GM23338 (cell line): ENCODE data around the gene DOP1A. TPM values are rescaled to one million over a fixed set of nuclear protein-coding genes. Genes with fewer than 3 reads are reported as not detected.

Experiments used
- ATAC-seq: fragments of 200-7000 bp; cut with Tn5 transposase; 3 replicates; pipeline ENCODE4 v1.9.1; 2020
- DNase-seq: peaks from one replicate; pipeline ENCODE4 v3.0.0-alpha.2; 2015; ENCODE audit warnings: low spot score
- H2AFZ ChIP-seq: fragments of 200-600 bp; sonication (generic); 2 replicates; pipeline ENCODE4 v1.8.0; 2016; ENCODE audit warnings: antibody characterized with exemption, mild to moderate bottlenecking, moderate library complexity
- H3F3A ChIP-seq: fragments of 200-600 bp; sonication (generic); replicated peaks from 2 replicates; pipeline ENCODE4 v1.8.0; 2017; ENCODE audit warnings: antibody characterized with exemption, mixed run types, low read depth
- H3K27ac ChIP-seq: fragments of 200-600 bp; sonication (generic); 2 replicates; pipeline ENCODE4 v1.6.1; 2016; ENCODE audit warnings: low read depth
- H3K27me3 ChIP-seq: fragments of 200-600 bp; sonication (generic); 2 replicates; pipeline ENCODE4 v1.8.0; 2016; ENCODE audit warnings: mild to moderate bottlenecking, mixed run types, moderate library complexity; ENCODE audit not compliant: insufficient read depth
- H3K36me3 ChIP-seq: fragments of 200-600 bp; sonication (generic); 2 replicates; pipeline ENCODE4 v1.8.0; 2016; ENCODE audit warnings: mild to moderate bottlenecking; ENCODE audit not compliant: insufficient read depth
- H3K4me1 ChIP-seq: fragments of 200-600 bp; sonication (generic); 2 replicates; pipeline ENCODE4 v1.8.0; 2016; ENCODE audit warnings: mild to moderate bottlenecking, moderate library complexity; ENCODE audit not compliant: insufficient read depth
- H3K4me2 ChIP-seq: fragments of 200-600 bp; sonication (generic); 2 replicates; pipeline ENCODE4 v1.7.1; 2017; ENCODE audit warnings: mixed run types
- H3K4me3 ChIP-seq: fragments of 200-600 bp; sonication (generic); 2 replicates; pipeline ENCODE4 v1.6.1; 2016; ENCODE audit warnings: mixed run types
- H3K79me2 ChIP-seq: fragments of 200-600 bp; sonication (generic); replicated peaks from 2 replicates; pipeline ENCODE4 v1.8.0; 2017; ENCODE audit warnings: mild to moderate bottlenecking; ENCODE audit not compliant: insufficient read depth
- H3K9me2 ChIP-seq: fragments of 200-600 bp; sonication (generic); 2 replicates; pipeline ENCODE4 v1.8.0; 2017; ENCODE audit not compliant: insufficient read depth
- H4K20me1 ChIP-seq: fragments of 200-600 bp; sonication (generic); replicated peaks from 2 replicates; pipeline ENCODE4 v1.8.0; 2017; ENCODE audit warnings: mild to moderate bottlenecking; ENCODE audit not compliant: insufficient read depth
- H3K27ac Mint-ChIP-seq: 2 replicates; pipeline ENCODE4 v1.8.0; 2020; ENCODE audit warnings: inconsistent platforms, mild to moderate bottlenecking, moderate library complexity, mixed read lengths
- H3K27me3 Mint-ChIP-seq: 3 replicates; pipeline ENCODE4 v1.8.0; 2022; ENCODE audit warnings: low read depth, mild to moderate bottlenecking, moderate library complexity, mixed read lengths, inconsistent platforms; ENCODE audit not compliant: insufficient read depth, poor library complexity
- H3K36me3 Mint-ChIP-seq: 3 replicates; pipeline ENCODE4 v1.8.0; 2021; ENCODE audit warnings: low read depth, mild to moderate bottlenecking, inconsistent platforms, moderate library complexity, mixed read lengths
- H3K4me1 Mint-ChIP-seq: 3 replicates; pipeline ENCODE4 v1.8.0; 2020; ENCODE audit warnings: mild to moderate bottlenecking, inconsistent platforms, mixed read lengths
- H3K4me3 Mint-ChIP-seq: 3 replicates; pipeline ENCODE4 v1.8.0; 2021; ENCODE audit warnings: moderate library complexity, mild to moderate bottlenecking, inconsistent platforms, mixed read lengths
- H3K9me3 Mint-ChIP-seq: 3 replicates; pipeline ENCODE4 v1.8.0; 2020; ENCODE audit warnings: moderate library complexity, mild to moderate bottlenecking, inconsistent platforms, mixed read lengths
- CREB1 ChIP-seq: fragments of 250-450 bp; sonication (Bioruptor Pico); IDR thresholded peaks from 2 replicates; pipeline ENCODE4 v1.5.0; 2020; ENCODE audit warnings: low read depth, mild to moderate bottlenecking, moderate library complexity
- EZH2 ChIP-seq: fragments of 200-600 bp; sonication (generic); IDR thresholded peaks from one replicate; pipeline ENCODE4 v1.8.0; 2017; ENCODE audit warnings: antibody characterized with exemption, mild to moderate bottlenecking, low read depth; ENCODE audit not compliant: unreplicated experiment
- EZH2phosphoT487 ChIP-seq: fragments of 200-600 bp; sonication (generic); IDR thresholded peaks from one replicate; pipeline ENCODE4 v1.8.1; 2018; ENCODE audit warnings: antibody characterized with exemption; ENCODE audit not compliant: unreplicated experiment
- JUNB ChIP-seq: IDR thresholded peaks from one replicate; pipeline ENCODE4 v1.6.1; 2016; ENCODE audit warnings: antibody characterized with exemption; ENCODE audit not compliant: unreplicated experiment
- POLR2AphosphoS5 ChIP-seq: IDR thresholded peaks from 2 replicates; pipeline ENCODE4 v1.6.1; 2016; ENCODE audit warnings: antibody characterized with exemption, low read depth
- STAT1 ChIP-seq: IDR thresholded peaks from one replicate; pipeline ENCODE4 v1.6.1; 2016; ENCODE audit warnings: antibody characterized with exemption; ENCODE audit not compliant: unreplicated experiment
- ZNF331 ChIP-seq: fragments of 250-450 bp; sonication (Bioruptor Pico); IDR thresholded peaks from 2 replicates; pipeline ENCODE4 v1.5.0; 2020; ENCODE audit warnings: low read depth, mild to moderate bottlenecking, moderate library complexity
- ZNF462 ChIP-seq: fragments of 250-450 bp; sonication (Bioruptor Pico); IDR thresholded peaks from 2 replicates; pipeline ENCODE4 v1.5.0; 2020; ENCODE audit warnings: mild to moderate bottlenecking, moderate library complexity
- polyA plus RNA-seq: library from polyadenylated mRNA; unstranded; fragments of >200 nt; fragmentation: Nextera tagmentation; extraction: Ambion mirVana; gene quantifications from 2 replicates; pipeline ENCODE4 v1.2.1, GENCODE V29; 2016
- total RNA-seq: library from RNA; depleted of rRNA; stranded (reverse); fragments of >200 nt; shearing (Covaris generic); gene quantifications from 2 replicates; pipeline ENCODE4 v1.2.3, GENCODE V29; 2014
- TF ChIP-seq, protein P1 (sequence below): IDR thresholded peaks from 2 replicates; pipeline ENCODE4 v1.6.1; 2016; ENCODE audit warnings: antibody characterized with exemption
- TF ChIP-seq, protein P2 (sequence below), 2 experiments: fragments of 200-600 bp in 1 of 2; sonication (generic) in 1 of 2; conservative IDR thresholded peaks; 2 replicates each; pipeline versions ENCODE4 v1.5.1 to v1.6.1; 2016 to 2017; ENCODE audit warnings: antibody characterized with exemption in 2 of 2, low read depth in 2 of 2, mild to moderate bottlenecking in 2 of 2, moderate library complexity in 1 of 2
- TF ChIP-seq, protein P3 (sequence below): IDR thresholded peaks from one replicate; pipeline ENCODE4 v1.6.1; 2018; ENCODE audit warnings: antibody characterized with exemption; ENCODE audit not compliant: unreplicated experiment

DOP1A gene
- total and polyA plus RNA-seq, 2 experiments from 2014 or later = 3.9 to 18.6 TPM

DNA sequence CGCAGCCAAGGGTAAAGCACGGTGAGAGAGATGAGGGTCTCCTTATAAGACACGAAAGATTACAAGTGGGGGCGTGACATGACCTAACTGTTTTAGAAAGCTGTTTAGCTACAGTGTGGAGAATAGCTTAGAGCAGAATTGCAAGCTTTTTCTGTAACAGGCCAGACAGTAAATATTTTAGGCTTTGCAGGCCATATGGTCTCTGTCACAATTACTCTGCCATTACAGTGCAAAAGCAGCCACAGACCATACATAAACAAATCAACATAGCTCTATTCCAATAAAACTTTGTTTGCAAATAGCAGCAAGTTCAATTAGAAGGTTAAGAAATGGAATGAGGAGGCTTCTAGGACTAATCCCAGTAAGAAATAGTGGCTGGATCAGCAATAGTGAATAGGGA, 108.8 kb downstream of the DOP1A start (continued):
- TF ChIP-seq, protein P1, sequence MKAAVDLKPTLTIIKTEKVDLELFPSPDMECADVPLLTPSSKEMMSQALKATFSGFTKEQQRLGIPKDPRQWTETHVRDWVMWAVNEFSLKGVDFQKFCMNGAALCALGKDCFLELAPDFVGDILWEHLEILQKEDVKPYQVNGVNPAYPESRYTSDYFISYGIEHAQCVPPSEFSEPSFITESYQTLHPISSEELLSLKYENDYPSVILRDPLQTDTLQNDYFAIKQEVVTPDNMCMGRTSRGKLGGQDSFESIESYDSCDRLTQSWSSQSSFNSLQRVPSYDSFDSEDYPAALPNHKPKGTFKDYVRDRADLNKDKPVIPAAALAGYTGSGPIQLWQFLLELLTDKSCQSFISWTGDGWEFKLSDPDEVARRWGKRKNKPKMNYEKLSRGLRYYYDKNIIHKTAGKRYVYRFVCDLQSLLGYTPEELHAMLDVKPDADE = no peak

DNA sequence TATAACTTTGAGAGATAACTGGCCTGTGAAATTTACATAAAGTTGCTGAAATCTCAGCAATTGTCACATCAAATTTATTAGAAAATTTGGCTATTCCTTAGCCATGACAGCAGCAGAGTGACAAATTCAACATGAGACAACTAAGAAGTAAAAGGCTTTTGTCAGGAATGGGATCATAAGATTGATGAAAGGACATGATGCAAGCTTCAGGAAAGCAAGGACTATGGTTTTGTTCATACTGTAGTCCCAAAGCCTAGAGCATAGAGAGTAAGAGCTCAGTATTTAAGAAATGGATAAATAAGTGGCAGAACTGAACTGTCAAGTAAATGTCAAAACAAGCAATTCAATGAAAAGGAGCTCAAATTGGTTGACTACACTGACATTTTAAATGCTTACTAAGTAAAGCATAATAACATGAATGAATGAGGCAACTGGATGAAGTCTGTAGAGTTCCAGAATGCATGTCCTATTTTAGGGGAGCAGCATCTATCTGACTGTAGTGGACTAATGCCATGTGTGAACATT, 113.0 kb downstream of the DOP1A start:
- peaks cover 16% of the 10 kb centered on the region; the same call in 1 of the 2 replicates for H4K20me1 ChIP-seq
- no peak for DNase-seq
- no peak overlapping the region for H3K27ac ChIP-seq
- no peak for ATAC-seq
- no peaks in the 10 kb centered on the region for H3K9me2 ChIP-seq
- Mint-ChIP-seq H3K27me3 (no peaks in the 10 kb centered on the region), H3K9me3 (no peaks in the 10 kb centered on the region; the same call in 2 of the 3 replicates), H3K4me3 (no peak overlapping the region), H3K27ac (no peak overlapping the region), H3K4me1 (peaks cover 10% of the 10 kb centered on the region; the same call in 2 of the 3 replicates), H3K36me3 (peaks cover 60% of the 10 kb centered on the region)
- H3K27me3 ChIP-seq = no peaks in the 10 kb centered on the region
- no peak overlapping the region for H2AFZ ChIP-seq
- peaks cover 50% of the 10 kb centered on the region; the same call in 1 of the 2 replicates for H3K36me3 ChIP-seq
- 0 out of 2 replicates have a peak, but pooled peaks cover 7% of the 10 kb centered on the region for H3K4me1 ChIP-seq
- H3K4me3 ChIP-seq = no peak overlapping the region
- H3K79me2 ChIP-seq = 0 out of 2 replicates have a peak, but pooled peaks cover 3% of the 10 kb centered on the region
- H3K4me2 ChIP-seq = no peak overlapping the region
- H3F3A ChIP-seq = no peaks in the 10 kb centered on the region
- TF ChIP-seq CREB1 = no peak
- TF ChIP-seq, protein P1 = no peak
- TF ChIP-seq JUNB = no peak
- TF ChIP-seq POLR2AphosphoS5 = no peak
- TF ChIP-seq EZH2phosphoT487 = no peak
- TF ChIP-seq, protein P2, sequence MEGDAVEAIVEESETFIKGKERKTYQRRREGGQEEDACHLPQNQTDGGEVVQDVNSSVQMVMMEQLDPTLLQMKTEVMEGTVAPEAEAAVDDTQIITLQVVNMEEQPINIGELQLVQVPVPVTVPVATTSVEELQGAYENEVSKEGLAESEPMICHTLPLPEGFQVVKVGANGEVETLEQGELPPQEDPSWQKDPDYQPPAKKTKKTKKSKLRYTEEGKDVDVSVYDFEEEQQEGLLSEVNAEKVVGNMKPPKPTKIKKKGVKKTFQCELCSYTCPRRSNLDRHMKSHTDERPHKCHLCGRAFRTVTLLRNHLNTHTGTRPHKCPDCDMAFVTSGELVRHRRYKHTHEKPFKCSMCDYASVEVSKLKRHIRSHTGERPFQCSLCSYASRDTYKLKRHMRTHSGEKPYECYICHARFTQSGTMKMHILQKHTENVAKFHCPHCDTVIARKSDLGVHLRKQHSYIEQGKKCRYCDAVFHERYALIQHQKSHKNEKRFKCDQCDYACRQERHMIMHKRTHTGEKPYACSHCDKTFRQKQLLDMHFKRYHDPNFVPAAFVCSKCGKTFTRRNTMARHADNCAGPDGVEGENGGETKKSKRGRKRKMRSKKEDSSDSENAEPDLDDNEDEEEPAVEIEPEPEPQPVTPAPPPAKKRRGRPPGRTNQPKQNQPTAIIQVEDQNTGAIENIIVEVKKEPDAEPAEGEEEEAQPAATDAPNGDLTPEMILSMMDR (conservative IDR thresholded peaks at IDR 0.05; ENCODE audit: low read depth in 2 of 2) = no peak
- TF ChIP-seq ZNF462 = no peak
- TF ChIP-seq STAT1 = no peak
- TF ChIP-seq EZH2 = no peak
- no peak for TF ChIP-seq ZNF331 (CRISPR knock-in tag)
- TF ChIP-seq, protein P3, sequence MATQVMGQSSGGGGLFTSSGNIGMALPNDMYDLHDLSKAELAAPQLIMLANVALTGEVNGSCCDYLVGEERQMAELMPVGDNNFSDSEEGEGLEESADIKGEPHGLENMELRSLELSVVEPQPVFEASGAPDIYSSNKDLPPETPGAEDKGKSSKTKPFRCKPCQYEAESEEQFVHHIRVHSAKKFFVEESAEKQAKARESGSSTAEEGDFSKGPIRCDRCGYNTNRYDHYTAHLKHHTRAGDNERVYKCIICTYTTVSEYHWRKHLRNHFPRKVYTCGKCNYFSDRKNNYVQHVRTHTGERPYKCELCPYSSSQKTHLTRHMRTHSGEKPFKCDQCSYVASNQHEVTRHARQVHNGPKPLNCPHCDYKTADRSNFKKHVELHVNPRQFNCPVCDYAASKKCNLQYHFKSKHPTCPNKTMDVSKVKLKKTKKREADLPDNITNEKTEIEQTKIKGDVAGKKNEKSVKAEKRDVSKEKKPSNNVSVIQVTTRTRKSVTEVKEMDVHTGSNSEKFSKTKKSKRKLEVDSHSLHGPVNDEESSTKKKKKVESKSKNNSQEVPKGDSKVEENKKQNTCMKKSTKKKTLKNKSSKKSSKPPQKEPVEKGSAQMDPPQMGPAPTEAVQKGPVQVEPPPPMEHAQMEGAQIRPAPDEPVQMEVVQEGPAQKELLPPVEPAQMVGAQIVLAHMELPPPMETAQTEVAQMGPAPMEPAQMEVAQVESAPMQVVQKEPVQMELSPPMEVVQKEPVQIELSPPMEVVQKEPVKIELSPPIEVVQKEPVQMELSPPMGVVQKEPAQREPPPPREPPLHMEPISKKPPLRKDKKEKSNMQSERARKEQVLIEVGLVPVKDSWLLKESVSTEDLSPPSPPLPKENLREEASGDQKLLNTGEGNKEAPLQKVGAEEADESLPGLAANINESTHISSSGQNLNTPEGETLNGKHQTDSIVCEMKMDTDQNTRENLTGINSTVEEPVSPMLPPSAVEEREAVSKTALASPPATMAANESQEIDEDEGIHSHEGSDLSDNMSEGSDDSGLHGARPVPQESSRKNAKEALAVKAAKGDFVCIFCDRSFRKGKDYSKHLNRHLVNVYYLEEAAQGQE = no peak
